Occipital lobe (tissue), 2 donors: Measurements from ENCODE around the gene TACC2. TPM values are rescaled to one million over a fixed set of nuclear protein-coding genes. Genes with fewer than 3 reads are reported as not detected.
A peak's percentile ranks its signal among the peaks of the same experiment; 100 is the strongest.
"Not testable (repeated sequence)": the region's sequence is repeated elsewhere in the genome, so short reads cannot be mapped to it uniquely, and the experiment has no call there.

Source experiments
- DNase-seq: peaks from one replicate; lab custom pipeline; 2025; lab: John Stamatoyannopoulos, UW
- total RNA-seq: library from RNA; depleted of rRNA; stranded (reverse); fragments of >200 nt; gene quantifications from one replicate; pipeline ENCODE4 v1.2.3, GENCODE V29; 2014

The TACC2 gene
- total RNA-seq, 1 donor from 2014 or later: 16.1 TPM

GRCh38 chr10:122188706-122189105 is 199.7 kb downstream of the TACC2 start:
- DNase-seq: no peak

GRCh38 chr10:122189185-122189584 is 200.2 kb downstream of the TACC2 start:
- DNase-seq: no peak

GRCh38 chr10:122190176-122190943 is 201.4 kb downstream of the TACC2 start:
- DNase-seq: no peak

GRCh38 chr10:122191936-122192541 is 203.1 kb downstream of the TACC2 start:
- peak; percentile 25 for DNase-seq

- DNase-seq: no peak
Measured at GRCh38 chr10:122194251-122194650, 205.3 kb downstream of the TACC2 start.

- DNase-seq: no peak
Measured at GRCh38 chr10:122196218-122196617, 207.3 kb downstream of the TACC2 start.

GRCh38 chr10:122197611-122198222 is 208.8 kb downstream of the TACC2 start:
- DNase-seq: no peak

GRCh38 chr10:122198631-122199030 is 209.7 kb downstream of the TACC2 start:
- DNase-seq: no peak

GRCh38 chr10:122199070-122199469 is 210.1 kb downstream of the TACC2 start:
- DNase-seq: no peak

DNA sequence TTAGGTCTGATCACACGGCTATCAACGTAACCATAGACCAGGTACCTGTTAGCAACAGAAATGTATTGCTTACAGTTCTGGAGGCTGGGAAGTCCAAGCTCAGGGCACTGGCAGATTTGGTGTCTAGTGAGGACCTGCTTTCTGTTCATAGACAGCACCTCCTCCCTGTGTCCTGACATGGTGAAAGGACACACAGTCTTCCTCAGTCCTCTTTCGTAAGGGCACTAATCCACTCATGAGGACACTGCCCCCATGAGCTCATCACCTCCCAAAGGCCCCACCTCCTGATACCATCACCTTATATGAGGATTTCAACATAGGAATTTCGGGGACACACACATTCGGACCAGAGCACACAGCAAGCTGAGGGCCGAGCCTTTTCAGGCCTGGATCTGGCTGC is 210.7 kb downstream of the TACC2 start:
- no peak for DNase-seq

DNA sequence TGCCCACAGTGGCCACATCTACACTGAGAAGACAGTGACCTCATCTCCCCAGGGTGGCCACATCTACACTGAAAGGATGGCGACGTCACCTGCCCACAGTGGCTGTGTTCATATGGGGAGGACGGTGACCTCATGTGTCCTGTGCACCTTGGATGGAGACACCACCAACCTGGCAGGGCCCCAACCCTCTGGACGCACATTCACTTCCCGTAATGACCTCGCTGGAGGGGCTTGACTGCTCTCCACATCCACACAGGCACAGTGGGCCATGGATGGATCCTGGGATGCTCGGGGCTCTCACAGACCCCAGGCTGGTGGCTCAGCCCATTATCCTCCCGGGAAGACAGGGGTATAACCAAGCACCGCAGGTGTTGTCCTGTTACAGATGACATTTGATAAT is 212.4 kb downstream of the TACC2 start:
- no peak for DNase-seq

GRCh38 chr10:122203180-122203579 is 214.2 kb downstream of the TACC2 start:
- DNase-seq: not testable (repeated sequence)

DNA sequence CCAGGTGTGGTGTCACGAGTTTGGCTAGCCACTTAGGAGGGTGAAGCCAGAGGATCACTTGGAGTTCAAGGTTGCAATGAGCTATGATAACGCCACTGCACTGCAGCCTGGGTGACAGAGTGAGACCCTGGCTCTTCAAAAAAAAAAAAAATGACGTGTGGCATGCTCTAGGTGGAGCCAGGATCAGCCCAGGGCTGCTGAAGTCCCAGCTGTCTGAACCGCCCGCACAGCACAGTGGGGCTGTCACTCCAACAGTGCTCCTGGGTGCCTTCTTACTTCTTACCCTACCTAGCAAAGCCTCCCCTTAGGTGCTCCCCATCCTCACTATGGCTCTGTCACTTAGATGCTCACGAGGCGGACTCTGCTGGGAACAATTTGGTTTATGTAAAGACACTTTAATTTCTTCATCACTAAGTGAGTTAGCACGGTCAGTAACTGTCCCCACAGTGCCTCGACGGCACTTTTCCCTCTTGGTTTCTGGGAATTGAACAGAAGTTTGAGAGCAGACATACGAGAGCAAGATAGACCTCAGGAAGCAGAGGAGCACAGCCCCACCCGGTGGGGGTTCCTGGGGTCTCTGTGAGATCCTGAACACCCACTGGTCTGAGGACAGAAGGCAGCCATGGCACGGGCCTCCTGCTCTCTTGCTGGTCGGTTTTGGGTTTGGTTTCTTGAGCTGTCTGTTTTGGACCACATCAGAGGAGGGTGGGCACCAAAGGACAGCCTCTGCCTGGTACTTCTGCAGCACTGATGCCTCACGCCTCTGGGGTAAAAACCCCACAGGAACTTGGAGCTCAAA is 215.9 kb downstream of the TACC2 start:
- DNase-seq: no peak

DNA sequence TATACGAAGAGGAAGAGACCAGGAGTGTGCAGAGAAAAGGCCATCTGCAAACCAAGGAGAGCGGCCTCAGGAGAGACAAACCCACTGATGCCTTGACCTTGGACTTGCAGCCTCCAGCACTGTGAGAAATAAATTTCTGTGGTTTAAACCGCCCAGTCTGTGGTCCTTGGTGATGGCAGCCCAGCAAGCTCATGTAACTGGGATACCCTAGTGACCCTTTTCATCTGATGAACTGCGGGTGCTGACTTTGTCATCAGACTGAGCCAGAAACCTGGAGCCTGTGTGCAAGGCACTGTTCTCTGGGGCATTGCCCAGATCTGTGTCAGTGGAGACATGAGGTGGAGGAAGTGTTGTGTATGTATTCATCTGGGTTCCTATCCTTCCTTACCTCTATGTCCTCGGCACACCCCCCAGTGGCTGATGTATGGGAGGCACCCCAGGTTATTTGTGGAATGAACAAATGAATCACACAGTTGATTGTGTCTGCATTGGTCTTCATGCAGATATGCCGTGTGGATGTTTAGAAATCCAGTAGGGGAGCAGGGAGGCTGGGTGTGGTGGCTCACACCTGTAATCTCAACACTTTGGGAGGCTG is 217.6 kb downstream of the TACC2 start:
- DNase-seq: no peak

DNA sequence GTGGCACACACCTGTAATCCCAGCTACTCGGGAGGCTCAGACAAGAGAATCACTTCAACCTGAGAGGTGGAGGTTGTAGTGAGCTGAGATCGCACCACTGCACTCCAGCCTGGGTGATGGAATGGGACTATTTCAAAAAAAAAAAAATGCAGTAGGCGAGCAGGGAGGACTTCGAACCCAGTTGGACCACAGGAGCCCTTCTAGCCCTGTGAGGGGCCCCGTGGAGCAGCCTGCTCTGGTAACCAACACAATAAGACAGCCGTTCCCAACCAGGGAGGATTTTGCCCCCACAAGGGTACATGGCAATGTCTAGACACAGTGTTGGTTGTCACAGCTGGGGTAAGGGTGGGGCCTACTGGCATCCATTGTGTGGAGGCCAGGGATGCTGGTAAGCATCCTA is 218.2 kb downstream of the TACC2 start:
- no peak for DNase-seq

DNA sequence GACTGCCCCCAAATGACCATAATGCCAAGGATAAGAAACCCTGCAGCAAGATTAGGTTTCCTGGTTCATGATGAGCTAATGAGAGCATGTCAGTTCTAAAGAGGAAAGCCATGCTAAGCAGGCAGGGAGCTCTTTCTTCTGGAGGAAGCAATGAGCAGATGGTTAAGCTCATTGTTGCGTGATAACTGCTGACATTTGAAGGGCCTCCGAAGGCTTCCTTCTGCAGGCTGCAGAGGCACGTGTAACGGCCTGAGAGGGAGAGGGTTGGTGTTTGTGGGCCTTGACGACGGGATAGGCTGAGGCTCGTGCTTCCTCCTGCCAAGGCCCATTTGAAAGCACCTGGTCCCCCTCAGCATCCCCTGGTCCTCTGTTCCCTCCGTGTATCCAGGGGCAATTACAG is 218.6 kb downstream of the TACC2 start:
- DNase-seq: no peak

GRCh38 chr10:122208571-122209430 is 219.8 kb downstream of the TACC2 start:
- no peak for DNase-seq

GRCh38 chr10:122210481-122211265 is 221.7 kb downstream of the TACC2 start:
- no peak for DNase-seq

DNA sequence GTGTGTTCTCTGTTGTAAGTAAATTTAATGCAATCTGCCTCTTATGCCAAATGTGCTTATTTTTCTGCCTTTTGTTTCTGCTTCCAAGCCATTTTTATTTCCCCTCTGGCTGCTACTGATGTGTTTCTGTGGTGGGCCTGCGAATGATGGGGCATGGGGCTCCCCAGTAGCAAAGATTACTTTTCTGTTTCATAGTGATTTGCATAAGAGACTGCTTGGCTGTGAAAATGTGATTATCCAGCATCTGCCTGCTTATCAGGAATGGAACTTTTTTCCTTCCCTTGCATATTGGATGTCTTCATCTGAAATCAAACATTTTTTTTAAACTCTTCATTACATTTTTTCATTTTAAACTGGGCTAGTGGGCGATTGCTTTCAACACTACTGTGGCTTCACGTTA is 224.4 kb downstream of the TACC2 start:
- no peak for DNase-seq

GRCh38 chr10:122213766-122214165 is 224.8 kb downstream of the TACC2 start:
- no peak for DNase-seq
